ENCODE results near the gene PRKG1.
"Not testable (repeated sequence)": the region's sequence is repeated elsewhere in the genome, so short reads cannot be mapped to it uniquely, and the experiment has no call there.

Gene PRKG1

GRCh38 chr10:52232561-52233350, 1158.5 kb downstream of the PRKG1 start:
- H3K4me3 ChIP-seq (ENCODE audit: low read length) = no peak overlapping the region
- H3K27me3 ChIP-seq (ENCODE audit: control insufficient read depth, insufficient read depth, low read length) = no peaks in the 10 kb centered on the region
- H3K27ac ChIP-seq (ENCODE audit: low read depth, low read length) = no peak overlapping the region
- no peaks in the 10 kb centered on the region for H3K4me1 ChIP-seq (ENCODE audit: control insufficient read depth, insufficient read depth, low read length)
- H3K9ac ChIP-seq (ENCODE audit: low read length) = no peak overlapping the region
- no peaks in the 10 kb centered on the region for H3K36me3 ChIP-seq (ENCODE audit: control insufficient read depth, insufficient read depth, low read length)

GRCh38 chr10:52233351-52233991, 1159.2 kb downstream of the PRKG1 start:
- not testable (repeated sequence) for H3K4me1 ChIP-seq (ENCODE audit: control insufficient read depth, insufficient read depth, low read length); H3K4me3 ChIP-seq (ENCODE audit: low read length); H3K27me3 ChIP-seq (ENCODE audit: control insufficient read depth, insufficient read depth, low read length); H3K36me3 ChIP-seq (ENCODE audit: control insufficient read depth, insufficient read depth, low read length); H3K9ac ChIP-seq (ENCODE audit: low read length); H3K27ac ChIP-seq (ENCODE audit: low read depth, low read length)

GRCh38 chr10:52239771-52240170, 1165.5 kb downstream of the PRKG1 start:
- no peak overlapping the region for H3K4me3 ChIP-seq (ENCODE audit: low read length)
- H3K27me3 ChIP-seq (ENCODE audit: control insufficient read depth, insufficient read depth, low read length) = no peaks in the 10 kb centered on the region
- no peaks in the 10 kb centered on the region for H3K4me1 ChIP-seq (ENCODE audit: control insufficient read depth, insufficient read depth, low read length)
- H3K27ac ChIP-seq (ENCODE audit: low read depth, low read length) = no peak overlapping the region
- H3K9ac ChIP-seq (ENCODE audit: low read length) = no peak overlapping the region
- no peaks in the 10 kb centered on the region for H3K36me3 ChIP-seq (ENCODE audit: control insufficient read depth, insufficient read depth, low read length)

DNA sequence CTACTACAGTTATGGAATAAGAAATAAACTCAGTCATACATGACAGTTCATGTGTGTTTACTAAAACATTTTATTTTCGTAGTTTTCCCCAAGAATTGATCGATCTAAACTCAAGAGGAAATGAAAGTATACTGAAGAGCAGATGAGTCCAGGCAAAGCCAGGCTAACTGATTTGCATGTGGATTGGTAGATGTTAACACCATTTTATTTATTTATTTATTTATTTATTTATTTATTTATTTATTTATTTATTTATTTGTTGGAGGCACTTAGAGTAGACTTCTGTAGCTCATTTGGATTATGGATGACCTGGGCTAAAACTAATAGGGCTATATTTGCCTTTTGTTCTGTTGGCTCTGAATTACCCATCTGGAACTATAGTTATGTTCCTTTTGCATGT, 1171.3 kb downstream of the PRKG1 start:
- Histone ChIP-seq H3K36me3 (ENCODE audit: control insufficient read depth, insufficient read depth, low read length) (no peaks in the 10 kb centered on the region), H3K4me1 (ENCODE audit: control insufficient read depth, insufficient read depth, low read length) (no peaks in the 10 kb centered on the region), H3K27ac (ENCODE audit: low read depth, low read length) (no peak overlapping the region), H3K4me3 (ENCODE audit: low read length) (no peak overlapping the region), H3K27me3 (ENCODE audit: control insufficient read depth, insufficient read depth, low read length) (no peaks in the 10 kb centered on the region), H3K9ac (ENCODE audit: low read length) (no peak overlapping the region)

GRCh38 chr10:52247929-52248328, 1173.6 kb downstream of the PRKG1 start:
- not testable (repeated sequence) for H3K36me3 ChIP-seq (ENCODE audit: control insufficient read depth, insufficient read depth, low read length); H3K4me1 ChIP-seq (ENCODE audit: control insufficient read depth, insufficient read depth, low read length); H3K27me3 ChIP-seq (ENCODE audit: control insufficient read depth, insufficient read depth, low read length); H3K27ac ChIP-seq (ENCODE audit: low read depth, low read length); H3K9ac ChIP-seq (ENCODE audit: low read length); H3K4me3 ChIP-seq (ENCODE audit: low read length)

DNA sequence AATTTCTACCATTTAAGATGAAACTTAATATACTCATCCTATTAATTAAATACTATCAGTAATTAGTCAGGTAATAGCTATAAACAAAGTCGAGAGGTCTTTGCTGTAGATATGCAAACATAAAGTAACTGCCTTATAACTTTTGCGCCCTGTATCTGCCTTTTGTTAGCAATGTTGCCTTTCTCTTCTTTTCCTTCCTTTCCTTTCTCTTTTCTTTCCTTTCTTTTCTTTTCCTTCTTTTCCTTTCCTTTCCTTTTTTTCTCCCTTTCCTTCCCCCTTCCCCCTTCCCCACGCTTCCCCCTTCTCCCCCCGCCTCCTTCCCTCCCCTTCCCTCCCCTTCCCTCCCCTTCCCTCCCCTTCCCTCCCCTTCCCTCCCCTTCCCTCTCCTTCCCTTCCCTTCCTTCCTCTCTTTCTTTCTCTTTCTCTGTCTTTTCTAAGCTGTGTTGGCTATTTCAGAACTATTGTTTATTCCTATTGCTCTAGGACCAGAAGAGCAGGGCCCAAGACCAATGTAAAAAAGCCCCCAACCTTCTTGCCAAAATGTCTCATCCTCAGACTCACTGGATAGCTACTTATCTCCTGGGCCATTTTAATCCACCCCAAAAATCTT, 1174.5 kb downstream of the PRKG1 start:
- no peaks in the 10 kb centered on the region for H3K36me3 ChIP-seq (ENCODE audit: control insufficient read depth, insufficient read depth, low read length)
- no peaks in the 10 kb centered on the region for H3K27me3 ChIP-seq (ENCODE audit: control insufficient read depth, insufficient read depth, low read length)
- H3K4me1 ChIP-seq (ENCODE audit: control insufficient read depth, insufficient read depth, low read length) = no peaks in the 10 kb centered on the region
- H3K27ac ChIP-seq (ENCODE audit: low read depth, low read length) = no peak overlapping the region
- H3K9ac ChIP-seq (ENCODE audit: low read length) = no peak overlapping the region
- no peak overlapping the region for H3K4me3 ChIP-seq (ENCODE audit: low read length)

- H3K27ac ChIP-seq (ENCODE audit: low read depth, low read length) = no peak overlapping the region
- H3K4me3 ChIP-seq (ENCODE audit: low read length) = no peak overlapping the region
- H3K9ac ChIP-seq (ENCODE audit: low read length) = no peak overlapping the region
Measured at GRCh38 chr10:52249850-52250395, 1175.6 kb downstream of the PRKG1 start.

DNA sequence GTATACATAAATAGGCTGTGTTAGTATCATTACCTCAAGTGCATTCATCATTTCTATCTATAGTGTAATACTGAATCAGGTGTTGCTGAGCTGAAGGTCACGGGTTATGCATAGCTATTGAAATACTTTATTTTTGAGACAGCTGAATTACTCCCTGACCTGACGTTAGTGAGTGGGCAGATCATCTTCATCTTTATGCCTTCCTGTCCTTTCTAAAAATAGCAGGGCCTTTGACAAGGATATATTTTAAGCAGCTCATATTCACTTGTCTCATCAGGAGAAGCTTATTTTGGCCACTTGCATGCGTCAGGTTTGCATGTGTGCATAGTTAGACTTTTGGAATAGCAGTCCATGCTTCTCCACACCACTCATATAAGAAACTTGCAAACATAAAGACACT, 1176.2 kb downstream of the PRKG1 start:
- H3K27ac ChIP-seq (ENCODE audit: low read depth, low read length) = no peak overlapping the region

More at GRCh38 chr10:52249850-52250395, 1175.6 kb downstream of the PRKG1 start:
- Histone ChIP-seq H3K27me3 (ENCODE audit: control insufficient read depth, insufficient read depth, low read length) (no peaks in the 10 kb centered on the region), H3K36me3 (ENCODE audit: control insufficient read depth, insufficient read depth, low read length) (no peaks in the 10 kb centered on the region), H3K4me1 (ENCODE audit: control insufficient read depth, insufficient read depth, low read length) (no peaks in the 10 kb centered on the region)

DNA sequence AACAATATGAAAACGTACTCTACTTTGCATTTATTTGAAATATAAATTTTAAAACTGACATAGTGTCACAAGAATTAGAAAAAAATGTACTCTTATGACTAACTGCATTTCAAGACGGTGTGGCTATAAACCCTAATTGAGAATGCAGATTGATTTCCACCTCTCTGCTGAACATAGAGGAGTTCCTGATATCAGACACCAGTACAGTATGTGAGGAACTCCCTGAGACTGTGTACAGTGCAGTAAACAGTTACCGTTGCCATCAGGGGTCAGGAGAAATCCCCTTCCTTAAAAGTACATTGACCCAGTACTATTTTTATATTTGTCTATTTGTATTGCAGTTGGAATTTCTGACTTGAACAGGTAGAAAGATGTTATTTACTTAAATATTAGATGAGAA, 1178.0 kb downstream of the PRKG1 start:
- no peak overlapping the region for H3K4me3 ChIP-seq (ENCODE audit: low read length)
- no peak overlapping the region for H3K27ac ChIP-seq (ENCODE audit: low read depth, low read length)
- H3K4me1 ChIP-seq (ENCODE audit: control insufficient read depth, insufficient read depth, low read length) = no peaks in the 10 kb centered on the region
- H3K9ac ChIP-seq (ENCODE audit: low read length) = no peak overlapping the region
- no peaks in the 10 kb centered on the region for H3K36me3 ChIP-seq (ENCODE audit: control insufficient read depth, insufficient read depth, low read length)
- H3K27me3 ChIP-seq (ENCODE audit: control insufficient read depth, insufficient read depth, low read length) = no peaks in the 10 kb centered on the region

More for the DNA sequence above, 1176.2 kb downstream of the PRKG1 start:
- no peaks in the 10 kb centered on the region for H3K27me3 ChIP-seq (ENCODE audit: control insufficient read depth, insufficient read depth, low read length)
- no peaks in the 10 kb centered on the region for H3K36me3 ChIP-seq (ENCODE audit: control insufficient read depth, insufficient read depth, low read length)
- H3K4me3 ChIP-seq (ENCODE audit: low read length) = no peak overlapping the region
- H3K4me1 ChIP-seq (ENCODE audit: control insufficient read depth, insufficient read depth, low read length) = no peaks in the 10 kb centered on the region
- H3K9ac ChIP-seq (ENCODE audit: low read length) = no peak overlapping the region

GRCh38 chr10:52256832-52257691, 1182.8 kb downstream of the PRKG1 start:
- Histone ChIP-seq H3K27ac (ENCODE audit: low read depth, low read length) (no peak overlapping the region), H3K27me3 (ENCODE audit: control insufficient read depth, insufficient read depth, low read length) (no peaks in the 10 kb centered on the region), H3K9ac (ENCODE audit: low read length) (no peak overlapping the region), H3K4me1 (ENCODE audit: control insufficient read depth, insufficient read depth, low read length) (peaks cover 5% of the 10 kb centered on the region), H3K4me3 (ENCODE audit: low read length) (no peak overlapping the region), H3K36me3 (ENCODE audit: control insufficient read depth, insufficient read depth, low read length) (no peaks in the 10 kb centered on the region)

- Histone ChIP-seq H3K4me3 (ENCODE audit: low read length) (no peak overlapping the region), H3K4me1 (ENCODE audit: control insufficient read depth, insufficient read depth, low read length) (peaks cover 5% of the 10 kb centered on the region), H3K27me3 (ENCODE audit: control insufficient read depth, insufficient read depth, low read length) (no peaks in the 10 kb centered on the region), H3K36me3 (ENCODE audit: control insufficient read depth, insufficient read depth, low read length) (no peaks in the 10 kb centered on the region), H3K27ac (ENCODE audit: low read depth, low read length) (no peak overlapping the region), H3K9ac (ENCODE audit: low read length) (no peak overlapping the region)
Measured at GRCh38 chr10:52257692-52258075, 1183.4 kb downstream of the PRKG1 start.

All from rectal smooth muscle tissue (tissue), 1 donor.